IPS-NIHi7 (cell line): ENCODE results near the gene C22orf42.
A peak's percentile ranks its signal among the peaks of the same experiment; 100 is the strongest.
"Not testable (repeated sequence)": the region's sequence is repeated elsewhere in the genome, so short reads cannot be mapped to it uniquely, and the experiment has no call there.

ENCODE experiments used
- DNase-seq: peaks from one replicate; pipeline ENCODE4 v3.0.0; 2012; ENCODE audit warnings: mixed read lengths; ENCODE audit errors: extremely low spot score

C22orf42 gene, protein sequence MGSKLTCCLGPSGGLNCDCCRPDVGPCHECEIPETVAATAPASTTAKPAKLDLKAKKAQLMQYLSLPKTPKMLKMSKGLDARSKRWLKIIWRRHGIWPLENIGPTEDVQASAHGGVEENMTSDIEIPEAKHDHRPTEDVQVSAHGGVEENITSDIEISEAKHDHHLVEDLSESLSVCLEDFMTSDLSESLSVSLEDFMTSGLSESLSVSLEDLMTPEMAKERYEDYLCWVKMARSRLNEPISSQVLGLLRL

DNA sequence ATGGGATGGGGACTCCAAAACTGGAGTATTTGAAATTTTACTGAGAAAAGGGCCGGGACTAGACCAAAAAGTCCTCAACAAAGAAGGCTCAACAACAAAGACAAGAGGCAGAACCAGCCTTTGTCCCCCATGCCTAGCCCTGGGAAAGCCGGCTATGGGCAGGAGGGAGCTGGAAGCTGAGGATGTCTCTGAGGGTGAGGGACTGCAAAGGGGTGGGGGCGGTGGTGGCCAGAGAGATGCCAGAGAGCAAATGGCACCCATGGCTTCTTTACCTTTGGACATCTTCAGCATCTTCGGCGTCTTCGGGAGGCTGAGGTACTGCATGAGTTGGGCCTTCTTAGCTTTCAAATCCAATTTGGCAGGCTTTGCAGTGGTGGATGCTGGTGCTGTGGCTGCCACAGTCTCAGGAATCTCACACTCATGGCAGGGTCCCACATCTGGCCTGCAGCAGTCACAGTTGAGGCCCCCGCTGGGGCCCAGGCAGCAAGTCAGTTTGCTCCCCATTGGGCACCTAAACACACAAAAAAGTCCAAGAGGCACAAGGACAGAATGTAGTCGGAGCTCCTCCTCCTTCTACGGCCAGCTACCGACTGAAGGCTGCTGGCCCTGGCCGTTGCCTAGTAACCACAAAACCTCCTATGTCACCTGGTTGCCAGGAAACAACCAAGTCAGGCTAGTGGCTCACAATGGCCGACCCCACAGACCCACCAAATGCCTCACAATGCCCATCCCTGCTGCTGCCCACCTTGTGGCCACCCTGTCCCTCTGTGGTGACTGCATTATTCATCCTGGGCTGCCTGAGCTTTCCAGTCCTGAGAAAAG lies at the start of gene C22orf42:
C22orf42 (minus strand) TSS at position 592 of the 822 bp plus-strand sequence; CDS start at position 504, 88 bp downstream.
- peak; percentile 30 for DNase-seq

GRCh38 chr22:32208681-32209080 lies 49.6 kb upstream of the C22orf42 start:
- no peak for DNase-seq

DNA sequence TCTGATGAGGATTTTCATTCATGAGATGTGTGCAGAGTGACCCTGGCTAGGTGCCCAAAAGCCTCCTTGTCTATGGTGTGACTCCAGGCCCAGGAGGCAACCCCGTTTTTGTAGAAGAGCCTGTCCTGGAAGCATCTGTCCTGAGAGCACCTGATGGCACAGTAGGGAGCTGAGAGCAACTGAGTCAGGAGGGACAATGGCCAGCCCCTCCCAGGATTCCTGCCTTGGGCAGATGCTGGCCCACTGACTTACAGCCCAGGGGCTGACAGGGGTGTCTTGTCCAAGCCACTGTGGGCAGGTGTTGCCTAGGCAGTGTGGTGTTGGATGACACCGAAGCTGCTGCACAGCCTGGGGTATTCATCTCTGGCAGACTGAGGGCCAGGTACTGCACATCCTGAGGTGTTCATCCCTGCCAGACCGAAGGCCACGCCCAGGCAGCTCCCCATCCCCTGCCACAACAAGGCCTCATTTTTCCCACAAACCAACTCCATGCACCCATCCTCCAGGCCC lies 48.9 kb upstream of the C22orf42 start:
- DNase-seq = no peak

DNA sequence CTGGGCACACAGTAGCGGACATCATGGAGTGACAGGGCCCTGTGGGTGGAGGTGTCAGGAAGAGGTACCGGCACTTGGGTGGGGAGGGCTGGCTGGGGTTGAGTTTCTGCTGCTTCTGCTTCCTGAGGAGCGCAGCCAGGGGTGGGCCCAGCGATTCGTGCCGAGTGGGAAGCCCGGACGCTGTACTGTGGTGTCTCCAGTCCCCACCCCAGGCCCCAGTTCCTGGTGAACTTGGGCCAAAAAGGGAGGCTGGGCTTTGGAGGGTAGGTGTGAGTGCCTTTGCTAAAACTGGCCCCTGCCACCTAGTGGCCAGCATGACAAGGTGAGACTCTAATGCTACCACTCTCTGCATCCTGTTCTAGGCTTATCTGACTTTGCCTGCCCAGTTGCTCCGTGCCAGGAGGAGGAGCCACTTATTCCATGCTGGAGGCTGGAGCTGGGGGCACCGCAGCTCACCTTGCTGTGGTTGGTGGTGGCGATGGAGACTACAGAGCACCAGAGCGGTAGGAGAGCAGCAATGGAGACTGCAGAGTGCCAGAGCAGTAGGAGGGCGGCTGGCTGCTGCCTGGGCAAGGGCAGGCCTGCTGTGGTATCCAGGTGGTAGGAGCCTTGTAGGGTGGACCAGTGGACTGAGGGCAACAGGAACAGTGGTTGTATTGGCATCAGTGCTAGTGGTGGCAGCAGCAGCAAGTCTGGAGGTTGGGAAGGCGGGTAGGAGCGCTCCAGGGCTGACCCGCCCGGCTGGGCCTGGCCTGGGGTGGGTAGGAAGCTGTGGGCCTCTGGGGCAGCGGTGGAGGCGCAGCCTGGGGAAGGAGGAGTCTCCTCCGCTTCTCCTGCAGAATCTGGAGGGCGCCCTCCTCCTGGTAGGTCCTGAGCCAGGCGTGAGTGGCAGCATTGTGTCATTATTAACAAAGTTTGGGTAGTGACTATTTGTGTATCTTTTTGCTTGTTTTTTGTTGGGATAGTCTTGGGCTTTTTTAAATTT lies 48.0 kb upstream of the C22orf42 start:
- DNase-seq = peak; percentile 56

- peak; percentile 48 for DNase-seq
Observed at GRCh38 chr22:32205974-32206773, 47.1 kb upstream of the C22orf42 start.

DNA sequence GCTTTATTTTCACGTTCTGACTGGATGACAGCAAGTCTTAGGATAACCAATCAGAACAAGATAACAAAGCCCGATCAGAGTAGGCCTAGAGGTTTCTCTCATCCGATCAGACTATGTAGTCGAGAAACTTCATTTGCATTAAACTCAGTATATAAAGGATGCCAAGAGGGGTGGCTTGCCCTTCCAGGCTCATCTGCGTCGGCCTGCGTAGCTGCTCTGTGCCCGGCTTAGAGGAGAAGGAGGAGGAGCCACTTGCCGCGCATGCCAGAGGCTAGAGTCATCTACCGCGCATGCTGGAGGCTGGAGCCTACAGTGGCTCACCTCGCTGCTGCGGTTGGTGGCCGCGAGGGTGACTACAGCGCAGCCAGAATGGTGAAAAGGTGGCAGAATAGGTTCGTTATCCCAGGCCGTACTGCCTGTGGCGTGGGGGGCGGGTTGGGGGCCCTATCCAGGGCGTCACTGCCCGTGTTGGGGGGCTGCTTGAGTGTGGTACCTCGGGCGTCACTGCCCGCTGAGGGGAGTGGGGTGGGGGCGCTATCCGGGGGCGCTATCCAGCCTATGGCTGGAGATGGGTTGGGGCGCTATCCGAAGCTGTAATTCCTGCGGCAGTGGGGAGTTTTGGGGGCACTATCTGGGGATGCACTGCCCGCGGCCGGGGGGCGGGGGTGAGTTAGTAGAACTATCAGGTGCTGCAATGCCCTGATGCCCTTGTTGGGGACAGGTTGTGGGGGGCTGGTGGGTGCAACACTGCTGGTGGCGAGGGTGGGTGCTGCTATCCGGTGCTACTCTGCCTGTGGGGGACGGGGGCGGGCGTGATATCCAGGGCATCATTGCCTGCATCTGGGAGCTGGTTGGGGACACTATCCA lies 46.0 kb upstream of the C22orf42 start, which contains the start of gene RFPL2:
RFPL2 (minus strand) TSS at position 218 of the 867 bp plus-strand sequence. CDS start 2,622 bp downstream, outside the sequence.
- peak; percentile 79 for DNase-seq

GRCh38 chr22:32204040-32204855 lies 45.1 kb upstream of the C22orf42 start:
- peak; percentile 37 for DNase-seq

- no peak for DNase-seq
Observed at GRCh38 chr22:32203181-32204039, 44.3 kb upstream of the C22orf42 start.

- peak; percentile 59 for DNase-seq
Observed at GRCh38 chr22:32202539-32203180, 43.6 kb upstream of the C22orf42 start.

DNA sequence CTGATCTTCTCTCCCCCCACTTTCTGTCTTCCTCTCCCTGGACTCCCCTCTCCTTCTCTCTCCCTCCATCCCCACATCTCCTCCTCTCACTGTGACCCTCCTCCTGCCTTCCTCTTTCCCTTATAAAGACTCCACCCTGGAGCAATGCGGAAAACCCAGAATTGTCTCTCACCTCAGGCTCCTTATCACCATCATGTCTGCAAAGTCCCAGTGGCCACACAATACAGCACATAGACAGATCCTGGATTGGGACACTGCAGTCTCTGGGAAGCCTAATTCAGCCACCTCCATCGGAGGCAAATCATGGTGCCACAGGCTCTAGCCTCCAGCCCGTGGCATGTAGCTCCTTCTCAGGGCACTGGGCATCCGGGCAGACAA lies 43.0 kb upstream of the C22orf42 start:
- DNase-seq = no peak

DNA sequence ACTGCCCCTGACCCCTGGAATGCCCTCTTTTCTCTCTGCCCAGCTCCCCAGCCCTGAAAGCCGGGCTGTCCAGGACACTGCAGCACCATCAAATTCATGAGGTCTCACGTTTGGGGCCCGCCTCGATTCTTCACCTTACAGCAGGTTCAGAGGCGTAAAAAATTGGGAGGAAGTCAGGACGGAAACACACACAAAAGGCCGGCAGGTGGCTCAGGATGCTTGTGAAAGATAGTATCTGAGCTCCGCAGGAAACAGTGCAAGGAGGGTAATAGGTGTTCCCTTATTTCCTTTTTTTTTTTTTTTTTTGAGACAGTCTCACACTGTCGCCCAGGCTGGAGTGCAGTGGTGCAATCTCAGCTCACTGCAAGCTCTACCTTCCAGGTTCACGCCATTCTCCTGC lies 41.6 kb upstream of the C22orf42 start:
- no peak for DNase-seq

GRCh38 chr22:32199961-32200360 lies 40.9 kb upstream of the C22orf42 start:
- DNase-seq = no peak

DNA sequence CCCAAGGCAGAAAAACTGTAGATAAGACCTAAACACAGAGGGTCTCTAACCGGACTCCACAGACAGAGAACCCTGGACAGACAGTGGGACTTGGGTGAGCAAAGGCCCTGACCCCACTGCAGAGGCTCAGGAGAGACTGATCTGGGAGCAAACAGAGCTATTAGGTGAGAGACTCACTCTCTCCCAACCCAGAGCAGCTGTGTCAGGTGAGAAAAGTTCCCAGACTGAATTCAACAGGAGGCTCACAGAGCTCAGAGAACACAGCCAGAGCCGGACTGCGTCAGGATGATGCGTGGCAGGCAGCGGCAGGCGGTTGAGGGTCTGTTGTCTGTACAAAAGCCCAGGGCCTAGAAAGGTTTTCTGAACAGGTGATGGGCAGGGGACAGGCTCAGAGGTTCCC lies 40.2 kb upstream of the C22orf42 start:
- DNase-seq = no peak

DNA sequence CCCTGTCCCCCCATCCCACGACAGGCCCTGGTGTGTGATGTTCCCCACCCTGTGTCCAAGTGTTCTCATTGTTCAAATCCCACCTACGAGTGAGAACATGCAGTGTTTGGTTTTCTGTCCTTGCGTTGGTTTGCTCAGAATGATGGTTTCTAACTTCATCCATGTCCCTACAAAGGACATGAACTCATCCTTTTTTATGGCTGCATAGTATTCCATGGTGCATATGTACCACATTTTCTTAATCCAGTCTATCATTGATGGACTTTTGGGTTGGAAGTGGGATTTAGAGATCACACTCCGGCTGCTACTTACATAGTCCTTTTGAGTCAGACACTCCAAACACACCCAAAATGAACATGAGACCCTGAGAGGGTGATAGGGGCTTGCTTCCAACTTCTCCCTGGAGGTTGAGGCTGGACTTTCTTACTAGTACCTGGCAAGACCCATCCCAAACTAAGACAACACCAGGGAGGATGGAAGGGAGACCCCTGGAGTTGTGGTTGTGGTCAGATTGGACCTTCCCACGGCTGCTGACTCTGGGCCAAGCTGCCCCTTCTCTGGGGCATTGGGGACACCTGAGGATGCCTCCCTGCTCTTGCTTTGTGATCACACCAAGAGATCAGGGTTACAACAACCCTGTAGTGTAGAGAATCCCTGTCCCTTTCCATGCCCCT lies 38.6 kb upstream of the C22orf42 start:
- DNase-seq = not testable (repeated sequence)

DNA sequence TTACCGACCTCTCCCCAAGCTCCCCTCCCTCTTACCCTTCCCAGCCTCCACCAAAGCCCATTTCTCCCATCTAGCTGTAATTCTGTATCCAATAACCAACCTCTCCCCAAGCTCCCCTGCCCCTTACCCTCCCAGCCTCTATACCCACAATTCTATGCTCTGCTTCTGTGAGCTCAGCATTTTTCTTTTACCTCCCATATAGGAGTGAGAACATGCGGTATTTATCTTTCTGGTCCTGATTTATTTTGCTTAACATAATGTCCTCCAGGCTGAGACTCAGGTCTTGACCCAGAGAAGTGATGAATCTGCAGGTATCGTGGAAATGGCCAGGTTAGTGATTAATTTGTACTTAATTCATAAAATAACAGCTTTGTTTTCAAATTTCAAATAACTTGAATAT lies 36.8 kb upstream of the C22orf42 start:
- not testable (repeated sequence) for DNase-seq

- not testable (repeated sequence) for DNase-seq
Observed at GRCh38 chr22:32193346-32193745, 34.2 kb upstream of the C22orf42 start.

DNA sequence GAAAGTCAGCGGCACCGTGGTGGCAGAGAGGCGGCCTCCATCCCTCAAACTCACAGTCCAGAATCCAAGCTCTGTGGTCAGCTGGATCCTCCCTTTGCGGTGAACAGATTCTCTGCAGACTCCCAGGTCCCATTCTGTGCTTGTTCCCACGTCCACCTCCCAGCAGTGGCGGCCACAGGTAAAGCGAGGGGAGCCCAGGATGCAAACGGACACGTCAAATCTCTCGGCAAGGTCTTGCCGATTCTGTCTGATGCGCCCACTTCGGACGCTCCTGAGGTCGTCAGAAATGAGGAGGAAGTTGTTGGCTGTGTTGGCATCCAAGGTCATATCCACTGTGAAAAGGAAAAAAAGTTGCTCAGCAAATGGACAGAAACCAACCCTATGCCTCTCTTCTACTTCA lies 31.9 kb upstream of the C22orf42 start:
- DNase-seq = not testable (repeated sequence)
